Endothelial cell of umbilical vein (primary cell): ENCODE measurements around the gene PAFAH2.
"Not testable (repeated sequence)": the region's sequence is repeated elsewhere in the genome, so short reads cannot be mapped to it uniquely, and the experiment has no call there.

Source experiments
- FOS ChIP-seq: IDR thresholded peaks from 2 replicates; pipeline ENCODE4 v1.6.1; 2011; ENCODE audit warnings: mild to moderate bottlenecking, low read length, moderate library complexity, borderline replicate concordance; ENCODE audit not compliant: insufficient read depth
- POLR2A ChIP-seq: IDR thresholded peaks from 2 replicates; pipeline ENCODE4 v1.6.1; 2012; ENCODE audit warnings: low read depth, mild to moderate bottlenecking, control low read depth, low read length
- POLR2AphosphoS5 ChIP-seq: IDR thresholded peaks from 2 replicates; pipeline ENCODE4 v1.6.1; 2012; ENCODE audit warnings: low read depth, mild to moderate bottlenecking, control low read depth, low read length, moderate library complexity; ENCODE audit not compliant: insufficient read depth
- TF ChIP-seq, protein P1 (sequence below): IDR thresholded peaks from 2 replicates; pipeline ENCODE4 v1.6.1; 2011; ENCODE audit not compliant: insufficient read depth, insufficient read length
- TF ChIP-seq, protein P2 (sequence below), 2 donors: IDR thresholded peaks; 1 replicate in 1 of 2; 2 replicates in 1 of 2; pipeline ENCODE4 v1.5.1; 2011; ENCODE audit warnings: low read length in 2 of 2, mild to moderate bottlenecking in 2 of 2, moderate library complexity in 2 of 2, control low read depth in 1 of 2, inconsistent platforms in 1 of 2, low read depth in 1 of 2; ENCODE audit not compliant: insufficient read depth in 1 of 2; ENCODE audit errors: extremely low read depth in 1 of 2

DNA sequence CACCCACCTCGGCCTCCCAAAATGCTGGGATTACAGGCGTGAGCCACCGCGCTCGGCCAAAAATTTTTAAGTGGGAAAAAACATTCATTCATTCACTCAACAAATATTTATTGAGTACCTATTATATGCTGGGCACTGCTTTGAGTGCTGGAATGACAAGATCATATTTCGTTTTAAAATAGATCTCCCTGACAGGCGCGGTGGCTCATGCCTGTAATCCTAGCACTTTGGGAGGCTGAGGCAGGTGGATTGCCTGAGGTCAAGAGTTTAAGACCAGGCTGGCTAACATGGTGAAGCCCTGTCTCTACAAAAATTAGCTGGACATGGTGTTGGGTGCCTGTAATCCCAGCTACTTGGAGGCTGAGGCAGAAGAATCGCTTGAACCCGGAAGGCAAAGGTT lies 11.1 kb downstream of the PAFAH2 start:
- TF ChIP-seq, protein P1, sequence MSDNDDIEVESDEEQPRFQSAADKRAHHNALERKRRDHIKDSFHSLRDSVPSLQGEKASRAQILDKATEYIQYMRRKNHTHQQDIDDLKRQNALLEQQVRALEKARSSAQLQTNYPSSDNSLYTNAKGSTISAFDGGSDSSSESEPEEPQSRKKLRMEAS, result not testable (repeated sequence)
- not testable (repeated sequence) for TF ChIP-seq POLR2AphosphoS5, POLR2A, FOS
- TF ChIP-seq, protein P2, sequence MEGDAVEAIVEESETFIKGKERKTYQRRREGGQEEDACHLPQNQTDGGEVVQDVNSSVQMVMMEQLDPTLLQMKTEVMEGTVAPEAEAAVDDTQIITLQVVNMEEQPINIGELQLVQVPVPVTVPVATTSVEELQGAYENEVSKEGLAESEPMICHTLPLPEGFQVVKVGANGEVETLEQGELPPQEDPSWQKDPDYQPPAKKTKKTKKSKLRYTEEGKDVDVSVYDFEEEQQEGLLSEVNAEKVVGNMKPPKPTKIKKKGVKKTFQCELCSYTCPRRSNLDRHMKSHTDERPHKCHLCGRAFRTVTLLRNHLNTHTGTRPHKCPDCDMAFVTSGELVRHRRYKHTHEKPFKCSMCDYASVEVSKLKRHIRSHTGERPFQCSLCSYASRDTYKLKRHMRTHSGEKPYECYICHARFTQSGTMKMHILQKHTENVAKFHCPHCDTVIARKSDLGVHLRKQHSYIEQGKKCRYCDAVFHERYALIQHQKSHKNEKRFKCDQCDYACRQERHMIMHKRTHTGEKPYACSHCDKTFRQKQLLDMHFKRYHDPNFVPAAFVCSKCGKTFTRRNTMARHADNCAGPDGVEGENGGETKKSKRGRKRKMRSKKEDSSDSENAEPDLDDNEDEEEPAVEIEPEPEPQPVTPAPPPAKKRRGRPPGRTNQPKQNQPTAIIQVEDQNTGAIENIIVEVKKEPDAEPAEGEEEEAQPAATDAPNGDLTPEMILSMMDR (IDR thresholded peaks at IDR 0.05; ENCODE audit: extremely low read depth in 1 of 2, insufficient read depth in 1 of 2, low read depth in 1 of 2, low read length in 2 of 2), result not testable (repeated sequence)
